SJCRH30 (cell line): ENCODE data around the gene ERP27. TPM values are rescaled to one million over a fixed set of nuclear protein-coding genes. Genes with fewer than 3 reads are reported as not detected.

Source experiments
- DNase-seq, 2 experiments: peaks; one replicate each; pipeline ENCODE4 v3.0.0-alpha.2; 2015 to 2020
- H3K27ac ChIP-seq: fragments of 250-450 bp; sonication (Bioruptor Pico); 2 replicates; pipeline ENCODE4 v1.5.1; 2020; ENCODE audit warnings: mild to moderate bottlenecking, moderate library complexity
- H3K27me3 ChIP-seq: fragments of 250-450 bp; sonication (Bioruptor Pico); 2 replicates; pipeline ENCODE4 v1.5.1; 2020; ENCODE audit warnings: mild to moderate bottlenecking, moderate library complexity
- H3K36me3 ChIP-seq: fragments of 250-450 bp; sonication (Bioruptor Pico); 2 replicates; pipeline ENCODE4 v1.5.1; 2020; ENCODE audit warnings: mild to moderate bottlenecking, moderate library complexity
- H3K4me1 ChIP-seq: fragments of 250-450 bp; sonication (Bioruptor Pico); 2 replicates; pipeline ENCODE4 v1.5.1; 2020; ENCODE audit warnings: mild to moderate bottlenecking, moderate library complexity
- H3K4me3 ChIP-seq: fragments of 250-450 bp; sonication (Bioruptor Pico); 2 replicates; pipeline ENCODE4 v1.5.1; 2020; ENCODE audit warnings: mild to moderate bottlenecking, moderate library complexity
- H3K9me3 ChIP-seq: fragments of 250-450 bp; sonication (Bioruptor Pico); replicated peaks from 2 replicates; pipeline ENCODE4 v1.5.1; 2020; ENCODE audit warnings: mild to moderate bottlenecking, moderate library complexity
- total RNA-seq: library from RNA; depleted of rRNA; stranded (reverse); fragments of >200 nt; shearing (Covaris generic); gene quantifications from 2 replicates; pipeline ENCODE4 v1.2.3, GENCODE V29; 2014

Gene ERP27
- total RNA-seq, 1 experiment from 2014 or later: not detected

- Histone ChIP-seq H3K9me3 (0 out of 2 replicates have a peak, but pooled peaks cover 4% of the 10 kb centered on the region), H3K4me3 (no peak overlapping the region), H3K36me3 (no peaks in the 10 kb centered on the region), H3K27ac (no peak overlapping the region), H3K27me3 (no peaks in the 10 kb centered on the region), H3K4me1 (peaks cover 13% of the 10 kb centered on the region)
- DNase-seq: no peak
These were observed 47.6 kb downstream of the ERP27 start for GRCh38 chr12:14890701-14891100.

DNA sequence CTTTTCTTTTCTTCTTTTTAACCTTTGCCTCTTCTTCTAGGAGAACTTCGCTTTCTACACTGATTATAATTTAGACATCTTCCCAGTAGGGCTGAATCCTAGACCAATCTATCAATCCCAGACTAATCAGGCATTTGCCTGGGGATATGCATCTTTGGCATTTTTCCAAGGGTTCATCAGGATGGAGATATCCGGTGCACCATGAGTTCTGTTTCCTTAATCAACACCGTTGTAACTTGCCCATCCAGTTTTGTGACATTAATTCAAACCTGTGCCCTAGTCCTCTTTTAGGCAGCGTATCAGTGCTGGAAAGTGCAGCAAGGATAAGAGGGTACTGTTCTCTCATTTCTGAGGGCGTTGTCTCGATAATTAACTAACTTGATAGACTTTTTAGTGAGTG, 52.1 kb downstream of the ERP27 start:
- Histone ChIP-seq H3K27me3 (no peaks in the 10 kb centered on the region), H3K4me3 (no peak overlapping the region), H3K4me1 (peaks cover 33% of the 10 kb centered on the region), H3K36me3 (no peaks in the 10 kb centered on the region), H3K9me3 (no peaks in the 10 kb centered on the region), H3K27ac (peak overlapping the region; percentile 41)
- DNase-seq: peak; percentile 47 to 64

DNA sequence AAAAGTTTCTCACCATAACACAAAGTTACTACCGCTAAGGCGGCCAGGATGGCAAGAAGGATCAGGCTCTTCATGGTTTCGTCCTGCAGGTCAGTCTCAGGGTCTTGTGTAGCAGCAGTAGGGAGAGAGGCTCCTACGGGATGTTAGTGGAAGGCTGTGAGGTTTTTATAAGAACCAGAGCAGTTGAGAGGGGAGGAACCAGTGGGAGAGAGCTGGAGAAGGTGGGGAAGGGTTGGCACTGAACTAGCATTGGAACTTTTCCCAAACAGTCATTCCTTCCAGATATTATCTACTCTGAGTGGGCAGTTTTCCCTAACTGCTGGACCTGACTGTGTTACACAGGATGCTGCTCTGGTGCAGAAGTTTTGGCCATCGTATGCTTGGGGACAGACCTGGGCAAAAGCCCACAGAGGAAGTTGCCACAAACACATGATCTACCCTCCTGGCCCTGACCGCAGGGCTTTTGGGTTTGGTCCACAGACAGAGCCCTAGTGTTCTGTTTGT, 52.6 kb downstream of the ERP27 start, which contains the start of gene MGP:
Gene MGP (minus strand): TSS at position 137 of the 504 bp plus-strand sequence. CDS start 63 bp downstream, at position 74.
- no peaks in the 10 kb centered on the region for H3K27me3 ChIP-seq
- no peaks in the 10 kb centered on the region for H3K9me3 ChIP-seq
- peaks cover 33% of the 10 kb centered on the region for H3K4me1 ChIP-seq
- peak within 1 kb of the TSS; percentile 70 for H3K27ac ChIP-seq
- DNase-seq: peak in 1 of 2 experiments; percentile 34
- peak within 1 kb of the TSS; percentile 12; the same call in 1 of the 2 replicates for H3K4me3 ChIP-seq
- H3K36me3 ChIP-seq: no peaks in the 10 kb centered on the region

GRCh38 chr12:14884458-14884878, 53.9 kb downstream of the ERP27 start:
- Histone ChIP-seq H3K4me3 (no peak overlapping the region), H3K4me1 (peaks cover 33% of the 10 kb centered on the region), H3K36me3 (no peaks in the 10 kb centered on the region), H3K27me3 (no peaks in the 10 kb centered on the region), H3K27ac (peak overlapping the region; percentile 70), H3K9me3 (no peaks in the 10 kb centered on the region)
- DNase-seq: peak; percentile 88 to 91

- no peak overlapping the region for H3K4me3 ChIP-seq
- H3K9me3 ChIP-seq: no peaks in the 10 kb centered on the region
- DNase-seq: peak; percentile 69
- peaks cover 33% of the 10 kb centered on the region for H3K4me1 ChIP-seq
- peak overlapping the region; percentile 70 for H3K27ac ChIP-seq
- no peaks in the 10 kb centered on the region for H3K27me3 ChIP-seq
- H3K36me3 ChIP-seq: no peaks in the 10 kb centered on the region
These were observed 54.7 kb downstream of the ERP27 start for GRCh38 chr12:14883686-14884085.

DNA sequence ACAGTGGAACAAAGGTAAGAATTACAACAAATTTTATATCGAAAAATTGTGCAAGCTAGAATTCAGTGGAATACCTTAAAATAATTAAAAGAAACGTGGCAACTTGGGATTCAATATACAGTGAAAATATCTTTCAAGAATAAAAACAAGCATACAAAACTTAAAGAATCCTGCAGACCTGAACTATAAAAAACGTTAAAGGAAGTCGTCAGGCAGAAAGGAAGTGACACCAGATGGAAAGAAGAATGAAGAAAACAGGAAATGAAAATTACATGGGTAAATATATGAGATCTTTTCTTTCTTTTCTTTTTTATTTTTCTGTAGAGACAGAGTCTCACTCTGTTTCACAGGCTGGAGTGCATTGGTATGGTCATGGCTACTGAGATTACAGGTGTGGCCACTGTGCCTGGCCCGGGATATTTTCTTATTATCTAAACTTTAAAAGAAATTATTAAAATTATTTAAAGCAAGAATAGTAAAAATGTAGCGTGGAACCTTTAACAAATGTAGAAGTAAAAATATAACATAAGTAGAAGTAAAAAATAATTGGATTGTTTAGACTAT, 57.4 kb downstream of the ERP27 start:
- Histone ChIP-seq H3K4me3 (no peak overlapping the region), H3K27ac (no peak overlapping the region), H3K27me3 (no peaks in the 10 kb centered on the region), H3K4me1 (peaks cover 28% of the 10 kb centered on the region), H3K9me3 (no peaks in the 10 kb centered on the region), H3K36me3 (no peaks in the 10 kb centered on the region)
- no peak for DNase-seq

GRCh38 chr12:14879222-14879933, 59.0 kb downstream of the ERP27 start:
- DNase-seq: no peak
- no peak overlapping the region for H3K4me3 ChIP-seq
- H3K36me3 ChIP-seq: no peaks in the 10 kb centered on the region
- no peaks in the 10 kb centered on the region for H3K27me3 ChIP-seq
- no peaks in the 10 kb centered on the region for H3K9me3 ChIP-seq
- no peak overlapping the region for H3K27ac ChIP-seq
- H3K4me1 ChIP-seq: peaks cover 18% of the 10 kb centered on the region

- Histone ChIP-seq H3K27me3 (no peaks in the 10 kb centered on the region), H3K36me3 (no peaks in the 10 kb centered on the region), H3K9me3 (no peaks in the 10 kb centered on the region), H3K4me1 (peaks cover 12% of the 10 kb centered on the region), H3K27ac (no peak overlapping the region), H3K4me3 (no peak overlapping the region)
- no peak for DNase-seq
These were observed 59.8 kb downstream of the ERP27 start for GRCh38 chr12:14878488-14878887.

GRCh38 chr12:14876833-14877232, 61.5 kb downstream of the ERP27 start:
- H3K4me1 ChIP-seq: peaks cover 7% of the 10 kb centered on the region; the same call in 1 of the 2 replicates
- DNase-seq: no peak
- no peaks in the 10 kb centered on the region for H3K27me3 ChIP-seq
- H3K27ac ChIP-seq: no peak overlapping the region
- H3K4me3 ChIP-seq: no peak overlapping the region
- H3K36me3 ChIP-seq: no peaks in the 10 kb centered on the region
- H3K9me3 ChIP-seq: no peaks in the 10 kb centered on the region

DNA sequence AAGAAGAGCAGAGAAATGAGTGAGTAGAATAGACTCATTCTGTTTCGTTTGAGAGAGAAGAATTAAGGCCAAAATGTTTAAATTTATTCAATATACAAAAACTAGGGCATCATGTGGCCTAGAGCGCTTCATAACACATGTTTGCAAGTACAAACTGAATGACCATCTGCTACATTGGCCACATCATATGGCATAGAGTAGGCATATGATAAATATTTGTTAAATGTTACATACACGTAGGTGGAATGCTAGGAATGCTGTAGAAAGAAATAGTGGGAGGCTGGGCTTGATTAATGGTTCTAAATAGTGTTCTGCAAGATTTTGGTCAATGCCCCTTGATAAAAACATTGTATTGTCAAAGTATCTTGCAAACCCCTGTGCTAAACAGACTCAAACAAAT, 63.5 kb downstream of the ERP27 start:
- no peak for DNase-seq
- Histone ChIP-seq H3K4me1 (peaks cover 18% of the 10 kb centered on the region), H3K27me3 (no peaks in the 10 kb centered on the region), H3K9me3 (no peaks in the 10 kb centered on the region), H3K27ac (no peak overlapping the region), H3K4me3 (no peak overlapping the region), H3K36me3 (no peaks in the 10 kb centered on the region)

DNA sequence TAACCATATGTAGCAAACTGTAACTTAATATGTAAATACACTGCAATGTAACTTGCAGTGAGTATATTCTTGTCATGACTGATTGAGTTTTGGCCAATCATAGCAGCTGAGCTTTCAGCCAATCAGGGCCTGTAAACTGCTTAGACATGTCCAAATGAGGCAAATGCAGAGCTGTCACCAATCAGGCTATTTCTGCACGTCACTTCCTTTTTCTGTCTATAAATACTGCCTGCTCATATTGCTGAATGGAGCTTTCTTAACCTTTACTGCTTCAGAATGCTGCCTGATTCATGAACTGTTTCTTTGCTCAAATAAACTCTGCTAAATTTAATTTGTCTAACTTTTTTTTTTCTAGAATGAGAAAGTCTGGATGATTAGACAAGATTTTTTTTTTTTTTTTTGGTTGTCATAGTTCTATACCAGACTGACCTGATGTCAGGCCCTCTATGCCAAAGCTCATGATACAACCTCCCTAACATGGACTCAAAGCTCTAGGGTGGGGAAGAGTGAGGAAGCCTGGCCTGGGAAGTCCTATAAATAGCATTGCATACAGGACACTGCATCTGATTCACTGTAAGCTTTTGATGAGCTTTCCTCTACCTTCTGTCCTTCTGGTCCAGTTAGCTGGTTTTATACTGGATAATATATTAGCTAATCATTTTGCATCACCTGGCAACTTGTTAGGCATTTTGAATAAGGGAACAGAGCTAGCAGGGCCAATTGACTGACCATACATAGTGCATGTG, 64.7 kb downstream of the ERP27 start:
- Histone ChIP-seq H3K4me3 (no peak overlapping the region), H3K27me3 (no peaks in the 10 kb centered on the region), H3K27ac (no peak overlapping the region), H3K36me3 (no peaks in the 10 kb centered on the region), H3K9me3 (no peaks in the 10 kb centered on the region), H3K4me1 (peaks cover 20% of the 10 kb centered on the region)
- no peak for DNase-seq

GRCh38 chr12:14871886-14872285, 66.5 kb downstream of the ERP27 start:
- H3K4me3 ChIP-seq: no peak overlapping the region
- H3K36me3 ChIP-seq: no peaks in the 10 kb centered on the region
- H3K4me1 ChIP-seq: peaks cover 20% of the 10 kb centered on the region
- H3K27me3 ChIP-seq: no peaks in the 10 kb centered on the region
- no peak overlapping the region for H3K27ac ChIP-seq
- no peak for DNase-seq
- H3K9me3 ChIP-seq: no peaks in the 10 kb centered on the region

- Histone ChIP-seq H3K36me3 (no peaks in the 10 kb centered on the region), H3K27me3 (no peaks in the 10 kb centered on the region), H3K9me3 (no peaks in the 10 kb centered on the region), H3K4me3 (no peak overlapping the region), H3K27ac (peak overlapping the region; percentile 28; the same call in 1 of the 2 replicates), H3K4me1 (peaks cover 20% of the 10 kb centered on the region)
- no peak for DNase-seq
These were observed 67.1 kb downstream of the ERP27 start for GRCh38 chr12:14871247-14871646.

GRCh38 chr12:14868916-14869506, 69.3 kb downstream of the ERP27 start:
- Histone ChIP-seq H3K9me3 (no peaks in the 10 kb centered on the region), H3K27me3 (no peaks in the 10 kb centered on the region), H3K27ac (no peak overlapping the region), H3K36me3 (no peaks in the 10 kb centered on the region), H3K4me3 (no peak overlapping the region), H3K4me1 (peaks cover 14% of the 10 kb centered on the region)
- DNase-seq: no peak
